ENCODE measurements around the gene ABCB1.

Gene ABCB1

GRCh38 chr7:87543623-87544022 lies 57.1 kb downstream of the ABCB1 start:
- no peak overlapping the region for H3K4me3 ChIP-seq (ENCODE audit: low read depth, low read length)
- no peak for TF ChIP-seq CTCF (IDR thresholded peaks at IDR 0.05; ENCODE audit: low read depth, low read length)
- no peak for DNase-seq
- no peaks in the 10 kb centered on the region for H3K27me3 ChIP-seq
- no peaks in the 10 kb centered on the region for H3K9me3 ChIP-seq
- peaks cover 74% of the 10 kb centered on the region for H3K36me3 ChIP-seq
- no peaks in the 10 kb centered on the region for H3K4me1 ChIP-seq

- DNase-seq = no peak
Measured at GRCh38 chr7:87541648-87542047, 59.0 kb downstream of the ABCB1 start.

GRCh38 chr7:87538052-87538451 lies 62.6 kb downstream of the ABCB1 start:
- no peak for DNase-seq
- TF ChIP-seq CTCF (IDR thresholded peaks at IDR 0.05; ENCODE audit: low read depth, low read length) = no peak
- no peaks in the 10 kb centered on the region for H3K27me3 ChIP-seq
- no peaks in the 10 kb centered on the region for H3K9me3 ChIP-seq
- no peaks in the 10 kb centered on the region for H3K4me1 ChIP-seq
- no peak overlapping the region for H3K4me3 ChIP-seq (ENCODE audit: low read depth, low read length)
- H3K36me3 ChIP-seq = peaks cover 58% of the 10 kb centered on the region

More at GRCh38 chr7:87541648-87542047, 59.0 kb downstream of the ABCB1 start:
- TF ChIP-seq CTCF (IDR thresholded peaks at IDR 0.05; ENCODE audit: low read depth, low read length) = no peak
- H3K4me1 ChIP-seq = no peaks in the 10 kb centered on the region
- H3K36me3 ChIP-seq = peaks cover 76% of the 10 kb centered on the region
- no peaks in the 10 kb centered on the region for H3K9me3 ChIP-seq
- H3K4me3 ChIP-seq (ENCODE audit: low read depth, low read length) = no peak overlapping the region
- no peaks in the 10 kb centered on the region for H3K27me3 ChIP-seq

GRCh38 chr7:87534072-87534471 lies 66.6 kb downstream of the ABCB1 start:
- H3K9me3 ChIP-seq = no peaks in the 10 kb centered on the region
- DNase-seq = no peak
- H3K27me3 ChIP-seq = no peaks in the 10 kb centered on the region
- TF ChIP-seq CTCF (IDR thresholded peaks at IDR 0.05; ENCODE audit: low read depth, low read length) = no peak
- H3K36me3 ChIP-seq = peaks cover 49% of the 10 kb centered on the region
- H3K4me3 ChIP-seq (ENCODE audit: low read depth, low read length) = no peak overlapping the region
- H3K4me1 ChIP-seq = no peaks in the 10 kb centered on the region

- peaks cover 51% of the 10 kb centered on the region for H3K36me3 ChIP-seq
- H3K4me1 ChIP-seq = no peaks in the 10 kb centered on the region
- no peak for TF ChIP-seq CTCF (IDR thresholded peaks at IDR 0.05; ENCODE audit: low read depth, low read length)
- DNase-seq = no peak
- no peaks in the 10 kb centered on the region for H3K27me3 ChIP-seq
- no peak overlapping the region for H3K4me3 ChIP-seq (ENCODE audit: low read depth, low read length)
- no peaks in the 10 kb centered on the region for H3K9me3 ChIP-seq
Measured at GRCh38 chr7:87530126-87530525, 70.6 kb downstream of the ABCB1 start.

GRCh38 chr7:87528730-87529129 lies 72.0 kb downstream of the ABCB1 start:
- H3K4me3 ChIP-seq (ENCODE audit: low read depth, low read length) = no peak overlapping the region
- no peaks in the 10 kb centered on the region for H3K4me1 ChIP-seq
- no peaks in the 10 kb centered on the region for H3K9me3 ChIP-seq
- TF ChIP-seq CTCF (IDR thresholded peaks at IDR 0.05; ENCODE audit: low read depth, low read length) = no peak
- peaks cover 47% of the 10 kb centered on the region for H3K36me3 ChIP-seq
- DNase-seq = no peak
- no peaks in the 10 kb centered on the region for H3K27me3 ChIP-seq

All from BE2C (cell line).